Measurements from ENCODE around the gene PDCL3. TPM values are rescaled to one million over a fixed set of nuclear protein-coding genes. Genes with fewer than 3 reads are reported as not detected.

Gene PDCL3
- total and polyA plus RNA-seq, 2 donors (not counting 3 experiments of a cell fraction or from before 2014, with no cell fraction given): 19.4 to 32.8 TPM

- ChIA-PET CTCF (no interaction called here), POLR2A (interaction anchor here (0.6 kb wide), 1 partner anchor 154 kb away, joined by 3 read pairs; the partner anchor contains the start of gene CHST10)
- Histone ChIP-seq H3K4me3 (replicated peaks in 1 of 3; ENCODE audit: insufficient read depth in 1 of 3, low read depth in 1 of 3, low read length in 3 of 3) (no peak overlapping the region), H3K79me2 (ENCODE audit: control insufficient read depth, insufficient read depth, low read length) (no peaks in the 10 kb centered on the region), H3K9ac (replicated peaks; ENCODE audit: extremely low read depth, insufficient read depth, low read length) (no peak overlapping the region), H3K27me3 (ENCODE audit: control insufficient read depth in 2 of 2, insufficient read depth in 2 of 2, low read length in 2 of 2) (no peaks in the 10 kb centered on the region), H4K20me1 (replicated peaks; ENCODE audit: control insufficient read depth, extremely low read depth, insufficient read depth, low read length) (no peaks in the 10 kb centered on the region), H3K36me3 (ENCODE audit: control insufficient read depth in 2 of 2, extremely low read depth in 1 of 2, insufficient read depth in 2 of 2, low read length in 2 of 2) (peaks cover 7 to 12% of the 10 kb centered on the region in 2 experiments), H3K9me1 (replicated peaks; ENCODE audit: control insufficient read depth, extremely low read depth, insufficient read depth, low read length) (no peaks in the 10 kb centered on the region), H3K4me2 (ENCODE audit: insufficient read depth, low read length) (no peak overlapping the region), H3K9me3 (replicated peaks; ENCODE audit: control insufficient read depth, insufficient read depth, low read length) (no peaks in the 10 kb centered on the region), H2AFZ (ENCODE audit: low read depth, low read length) (no peak overlapping the region), H3K4me1 (ENCODE audit: control insufficient read depth, extremely low read depth, insufficient read depth, low read length) (no peaks in the 10 kb centered on the region), H3K27ac (ENCODE audit: insufficient read depth, low read depth, low read length) (no peak overlapping the region)
- DNase-seq (ENCODE audit: low read depth, low spot score) (no peak), FAIRE-seq (no peak)
- intact Hi-C loops (cut with micrococcal nuclease): no loop called here
- TF ChIP-seq MYC (IDR thresholded peaks at IDR 0.05; ENCODE audit: low read depth, low read length): no peak
- TF ChIP-seq CTCF (IDR thresholded peaks at IDR 0.05; ENCODE audit: extremely low read depth in 1 of 2, insufficient read depth in 1 of 2, low read depth in 1 of 2, low read length in 2 of 2): no peak
- TF ChIP-seq MAX (IDR thresholded peaks at IDR 0.05; ENCODE audit: insufficient read depth, insufficient read length): no peak
- no peak for TF ChIP-seq POLR2AphosphoS5 (IDR thresholded peaks at IDR 0.05; ENCODE audit: insufficient read depth, low read depth, low read length)
- TF ChIP-seq FOS (IDR thresholded peaks at IDR 0.05; ENCODE audit: borderline replicate concordance, insufficient read depth, low read length): no peak
- TF ChIP-seq JUN (IDR thresholded peaks at IDR 0.05; ENCODE audit: borderline replicate concordance, insufficient read depth, insufficient read length, low read depth): no peak
- TF ChIP-seq EZH2 (IDR thresholded peaks at IDR 0.05; ENCODE audit: borderline replicate concordance, low read depth, low read length, severe bottlenecking): no peak
- no peak for TF ChIP-seq GATA2 (IDR thresholded peaks at IDR 0.05; ENCODE audit: insufficient read depth, insufficient read length, low read depth, low read length)
- TF ChIP-seq POLR2A (IDR thresholded peaks at IDR 0.05; ENCODE audit: low read depth, low read length): no peak
- dilution Hi-C loops (cut with MboI; ENCODE audit: extremely low pct_ligation_motif_present, low sequenced_read_pairs): no loop called here
- no TSS peak for BruUV-seq (replicated peaks)
These were observed 8.9 kb downstream of the PDCL3 start for GRCh38 chr2:100571668-100572067.
